ENCODE data around the gene SAP30BP.

GRCh38 chr17:75729351-75729750 lies 62.2 kb downstream of the SAP30BP start:
- TF ChIP-seq CTCF (IDR thresholded peaks at IDR 0.05 in 2 of 3, conservative IDR thresholded peaks at IDR 0.05 in 1 of 3; ENCODE audit: borderline replicate concordance in 1 of 3, insufficient read depth in 1 of 3, low read depth in 2 of 3, low read length in 2 of 3) (no peak), JUND (IDR thresholded peaks at IDR 0.05) (no peak), EGR1 (IDR thresholded peaks at IDR 0.05; ENCODE audit: low read depth) (no peak), POLR2A (IDR thresholded peaks at IDR 0.05; ENCODE audit: borderline replicate concordance, extremely low read depth, insufficient read depth, insufficient read length) (no peak), YY1 (IDR thresholded peaks at IDR 0.05; ENCODE audit: extremely low read depth, insufficient replicate concordance, low read depth, low read length) (no peak), ZNF274 (IDR thresholded peaks at IDR 0.05; ENCODE audit: low read depth, low read length) (no peak), ZBTB33 (IDR thresholded peaks at IDR 0.05; ENCODE audit: extremely low read depth, insufficient replicate concordance, low read length) (no peak), CEBPB (IDR thresholded peaks at IDR 0.05; ENCODE audit: low read depth) (no peak), POLR2AphosphoS5 (IDR thresholded peaks at IDR 0.05; ENCODE audit: low read depth, low read length) (no peak)
